Lower leg skin (tissue), 3 donors: Measurements from ENCODE around the gene B3GALT6.

Source experiments
- CTCF ChIP-seq, 3 donors: fragments of 450-650 bp; IDR thresholded peaks; one replicate each; pipeline ENCODE4 v1.5.1; 2016; ENCODE audit warnings: antibody characterized with exemption in 3 of 3, mild to moderate bottlenecking in 3 of 3, moderate library complexity in 2 of 3
- POLR2A ChIP-seq, 2 donors: fragments of 450-650 bp; IDR thresholded peaks; one replicate each; pipeline ENCODE4 v1.6.1; 2016 to 2017; ENCODE audit warnings: antibody characterized with exemption in 2 of 2, mild to moderate bottlenecking in 1 of 2, moderate library complexity in 1 of 2

GRCh38 chr1:1250786-1251284, 18.8 kb downstream of the B3GALT6 start:
- no peak for TF ChIP-seq POLR2A (IDR thresholded peaks at IDR 0.05)
- TF ChIP-seq CTCF (IDR thresholded peaks at IDR 0.05): no peak
